ENCODE results near the gene DCUN1D2. TPM values are rescaled to one million over a fixed set of nuclear protein-coding genes. Genes with fewer than 3 reads are reported as not detected.
A peak's percentile ranks its signal among the peaks of the same experiment; 100 is the strongest.

DCUN1D2 gene
- total RNA-seq, 4 donors from 2014 or later, result 23.9 to 29.1 (median 26.9) TPM

GRCh38 chr13:113491982-113492381, 1.5 kb upstream of the DCUN1D2 start:
- H3K27me3 ChIP-seq, result no peaks in the 10 kb centered on the region
- peak overlapping the region in 1 of 4 donors; percentile 79 for H3K27ac ChIP-seq
- DNase-seq, result no peak
- peaks cover 0 to 64% (median 6%) of the 10 kb centered on the region in 4 donors for H3K4me1 ChIP-seq
- H3K36me3 ChIP-seq, result peaks cover 0 to 17% (median 0%) of the 10 kb centered on the region in 3 donors
- TF ChIP-seq CTCF (IDR thresholded peaks at IDR 0.05) (no peak), POLR2A (IDR thresholded peaks at IDR 0.05) (no peak)
- H3K4me3 ChIP-seq, result peak overlapping the region in 2 of 4 donors; percentile 77 to 82
- H3K9me3 ChIP-seq, result no peaks in the 10 kb centered on the region

GRCh38 chr13:113491418-113491883, 940 bp upstream of the DCUN1D2 start:
- H3K4me3 ChIP-seq, result peak overlapping the region; percentile 77 to 93 (median 86)
- TF ChIP-seq POLR2A (IDR thresholded peaks at IDR 0.05), result no peak
- TF ChIP-seq CTCF (IDR thresholded peaks at IDR 0.05), result no peak
- no peaks in the 10 kb centered on the region for H3K27me3 ChIP-seq
- no peaks in the 10 kb centered on the region for H3K9me3 ChIP-seq
- peaks cover 0 to 64% (median 6%) of the 10 kb centered on the region in 4 donors for H3K4me1 ChIP-seq
- H3K27ac ChIP-seq, result peak overlapping the region; percentile 79 to 94 (median 84)
- H3K36me3 ChIP-seq, result peaks cover 0 to 15% (median 0%) of the 10 kb centered on the region in 3 donors
- no peak for DNase-seq

- Histone ChIP-seq H3K27me3 (no peaks in the 10 kb centered on the region), H3K4me1 (peaks cover 0 to 50% (median 6%) of the 10 kb centered on the region in 4 donors), H3K4me3 (peak overlapping the region; percentile 77 to 93 (median 86)), H3K9me3 (no peaks in the 10 kb centered on the region), H3K36me3 (peaks cover 0 to 2% (median 0%) of the 10 kb centered on the region in 3 donors), H3K27ac (peak overlapping the region; percentile 79 to 94 (median 84))
- DNase-seq, result peak in 2 of 3 donors; percentile 27 to 56
- TF ChIP-seq CTCF (IDR thresholded peaks at IDR 0.05) (no peak), POLR2A (IDR thresholded peaks at IDR 0.05) (no peak)
Measured at GRCh38 chr13:113489549-113490495, 689 bp downstream of the DCUN1D2 start.

- Histone ChIP-seq H3K9me3 (no peaks in the 10 kb centered on the region), H3K27me3 (no peaks in the 10 kb centered on the region), H3K4me3 (peak overlapping the region in 3 of 4 donors; percentile 77 to 93 (median 82)), H3K36me3 (no peaks in the 10 kb centered on the region), H3K4me1 (peaks cover 0 to 47% (median 6%) of the 10 kb centered on the region in 4 donors), H3K27ac (no peak overlapping the region)
- DNase-seq, result no peak
- TF ChIP-seq POLR2A (IDR thresholded peaks at IDR 0.05), result no peak
- TF ChIP-seq CTCF (IDR thresholded peaks at IDR 0.05), result no peak
Measured at GRCh38 chr13:113489171-113489548, 1.4 kb downstream of the DCUN1D2 start.

GRCh38 chr13:113488283-113488682, 2.2 kb downstream of the DCUN1D2 start:
- TF ChIP-seq POLR2A (IDR thresholded peaks at IDR 0.05), result no peak
- no peak for TF ChIP-seq CTCF (IDR thresholded peaks at IDR 0.05)
- no peaks in the 10 kb centered on the region for H3K9me3 ChIP-seq
- peaks cover 0 to 5% (median 0%) of the 10 kb centered on the region in 3 donors for H3K36me3 ChIP-seq
- peaks cover 0 to 39% (median 6%) of the 10 kb centered on the region in 4 donors for H3K4me1 ChIP-seq
- no peak overlapping the region for H3K27ac ChIP-seq
- DNase-seq, result no peak
- no peak overlapping the region for H3K4me3 ChIP-seq
- H3K27me3 ChIP-seq, result no peaks in the 10 kb centered on the region

All from Peyer's patch (tissue), 4 donors.